ENCODE data around the gene ADAT1.
"Not testable (repeated sequence)": the region's sequence is repeated elsewhere in the genome, so short reads cannot be mapped to it uniquely, and the experiment has no call there.

The ADAT1 gene

DNA sequence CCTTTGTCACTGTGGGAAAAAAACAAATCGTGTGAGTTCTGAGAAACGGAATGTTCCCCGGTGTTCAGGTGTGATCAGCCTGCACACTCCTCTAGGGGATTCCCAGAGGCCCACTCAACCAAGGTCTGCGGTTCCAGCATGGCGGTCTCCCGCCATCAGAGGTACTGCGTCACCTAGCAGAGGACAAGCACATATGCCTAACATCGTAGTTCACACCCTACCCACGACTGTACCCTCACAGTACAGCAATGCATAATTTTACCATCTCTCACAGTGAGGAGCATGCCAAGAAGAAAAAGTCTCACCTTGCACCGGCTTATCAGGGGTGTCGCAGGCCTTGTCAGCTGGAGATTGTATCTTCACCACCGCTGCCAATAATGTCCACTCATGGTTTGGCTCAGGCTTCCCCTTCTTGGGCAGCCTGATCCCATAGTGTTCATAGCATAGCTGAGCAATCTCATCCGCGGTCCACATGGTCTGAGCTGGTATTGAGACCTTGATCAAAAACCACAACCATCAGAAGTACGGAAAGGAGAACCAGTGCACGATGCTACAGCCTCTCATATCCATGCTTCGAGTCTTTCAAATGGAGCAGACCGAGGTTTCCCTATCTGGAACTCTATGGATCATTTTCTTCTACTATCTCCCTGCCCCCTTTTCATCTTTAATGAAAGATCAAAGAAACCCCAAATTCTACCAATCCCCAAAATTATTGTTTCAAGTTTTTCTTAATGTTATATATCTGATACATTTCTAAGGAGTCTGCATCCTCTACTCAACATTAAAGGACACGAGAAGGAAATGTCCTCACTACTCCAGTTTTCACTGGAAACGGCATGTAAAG is 2.5 kb downstream of the ADAT1 start:
- no peak for DNase-seq (ENCODE audit: low spot score)

DNA sequence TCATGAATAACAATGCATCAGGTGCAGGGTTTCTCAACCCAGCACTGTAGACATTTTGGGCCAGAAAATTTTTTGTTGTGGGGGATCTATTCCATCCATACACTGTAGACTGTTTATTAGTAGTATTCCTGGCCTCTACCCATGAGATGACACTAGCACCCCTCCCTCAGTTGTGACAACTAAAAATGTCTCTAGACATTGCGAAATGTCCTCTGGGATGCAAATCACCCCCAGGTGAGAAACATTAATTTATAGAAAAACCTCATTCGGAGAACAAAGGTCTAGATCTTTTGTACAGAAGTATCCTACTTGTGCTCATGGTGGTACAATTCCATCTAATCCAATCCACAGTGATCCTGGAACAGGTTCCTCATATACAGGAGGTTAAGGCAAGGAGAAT is 4.3 kb downstream of the ADAT1 start:
- DNase-seq (ENCODE audit: low spot score): no peak

GRCh38 chr16:75617121-75617520 is 6.0 kb downstream of the ADAT1 start:
- DNase-seq (ENCODE audit: low spot score): no peak

- no peak for DNase-seq (ENCODE audit: low spot score)
These were observed 6.5 kb downstream of the ADAT1 start for GRCh38 chr16:75616521-75617010.

GRCh38 chr16:75615619-75616018 is 7.5 kb downstream of the ADAT1 start:
- DNase-seq (ENCODE audit: low spot score): no peak

GRCh38 chr16:75614066-75614897 is 8.8 kb downstream of the ADAT1 start:
- no peak for DNase-seq (ENCODE audit: low spot score)

- no peak for DNase-seq (ENCODE audit: low spot score)
These were observed 16.6 kb downstream of the ADAT1 start for GRCh38 chr16:75606507-75606906.

DNA sequence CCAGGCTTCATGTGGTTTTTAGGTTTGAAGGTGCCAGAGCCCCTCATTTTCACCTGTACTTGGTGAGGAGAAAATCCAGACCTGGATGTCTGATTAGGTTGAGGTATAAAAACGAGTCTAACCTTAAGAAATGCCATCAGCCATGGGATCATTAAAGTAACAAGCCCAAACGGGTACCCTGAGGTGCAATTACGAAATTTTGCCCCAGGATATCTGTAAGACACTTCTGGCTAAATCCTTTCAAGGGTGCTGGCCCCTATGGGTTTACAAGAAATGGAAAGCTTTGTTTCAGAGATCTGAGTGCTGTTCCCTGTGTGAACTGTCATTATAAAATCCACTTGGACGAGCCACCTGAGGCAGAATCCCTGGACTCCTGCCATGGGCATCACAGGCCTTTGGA is 19.8 kb downstream of the ADAT1 start:
- DNase-seq (ENCODE audit: low spot score): no peak

DNA sequence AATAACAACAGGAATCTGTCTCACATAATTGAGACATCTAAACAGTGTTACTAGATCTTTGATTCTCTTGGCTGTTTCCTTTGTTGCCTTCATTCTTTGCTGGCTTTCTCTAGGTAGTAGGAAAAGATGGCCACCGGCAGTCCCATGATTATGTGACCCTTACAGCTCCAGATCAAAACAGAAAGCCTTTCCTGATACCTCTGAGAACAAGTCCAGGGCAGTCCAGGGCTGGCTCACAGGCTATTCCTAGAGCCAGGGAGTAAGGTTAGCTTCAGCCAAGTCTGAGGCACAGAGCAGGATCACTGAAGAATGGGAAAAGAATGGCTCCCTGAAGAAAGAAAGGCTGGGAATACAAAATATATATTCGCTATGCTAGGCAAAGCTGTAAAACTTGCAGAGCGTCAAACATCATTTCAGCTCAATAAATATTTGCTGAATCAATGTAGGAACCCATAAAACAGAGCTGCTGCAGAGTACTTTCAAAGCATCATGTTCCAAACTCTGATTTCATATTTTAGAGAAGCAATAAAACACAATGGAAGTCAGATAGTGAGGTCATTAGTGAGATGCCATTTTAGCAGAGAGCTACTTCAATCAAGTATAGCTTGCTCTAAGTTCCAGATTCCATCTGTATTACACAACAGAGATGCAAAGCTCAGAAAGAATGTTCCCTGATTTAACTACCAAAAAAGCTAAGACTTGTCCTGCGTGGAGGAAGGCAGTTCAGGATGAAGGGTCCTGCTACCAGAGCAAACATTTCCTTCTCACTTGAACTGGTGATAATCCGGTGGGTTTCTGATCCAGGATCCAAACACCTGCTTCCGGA is 23.4 kb downstream of the ADAT1 start:
- DNase-seq (ENCODE audit: low spot score): no peak

DNA sequence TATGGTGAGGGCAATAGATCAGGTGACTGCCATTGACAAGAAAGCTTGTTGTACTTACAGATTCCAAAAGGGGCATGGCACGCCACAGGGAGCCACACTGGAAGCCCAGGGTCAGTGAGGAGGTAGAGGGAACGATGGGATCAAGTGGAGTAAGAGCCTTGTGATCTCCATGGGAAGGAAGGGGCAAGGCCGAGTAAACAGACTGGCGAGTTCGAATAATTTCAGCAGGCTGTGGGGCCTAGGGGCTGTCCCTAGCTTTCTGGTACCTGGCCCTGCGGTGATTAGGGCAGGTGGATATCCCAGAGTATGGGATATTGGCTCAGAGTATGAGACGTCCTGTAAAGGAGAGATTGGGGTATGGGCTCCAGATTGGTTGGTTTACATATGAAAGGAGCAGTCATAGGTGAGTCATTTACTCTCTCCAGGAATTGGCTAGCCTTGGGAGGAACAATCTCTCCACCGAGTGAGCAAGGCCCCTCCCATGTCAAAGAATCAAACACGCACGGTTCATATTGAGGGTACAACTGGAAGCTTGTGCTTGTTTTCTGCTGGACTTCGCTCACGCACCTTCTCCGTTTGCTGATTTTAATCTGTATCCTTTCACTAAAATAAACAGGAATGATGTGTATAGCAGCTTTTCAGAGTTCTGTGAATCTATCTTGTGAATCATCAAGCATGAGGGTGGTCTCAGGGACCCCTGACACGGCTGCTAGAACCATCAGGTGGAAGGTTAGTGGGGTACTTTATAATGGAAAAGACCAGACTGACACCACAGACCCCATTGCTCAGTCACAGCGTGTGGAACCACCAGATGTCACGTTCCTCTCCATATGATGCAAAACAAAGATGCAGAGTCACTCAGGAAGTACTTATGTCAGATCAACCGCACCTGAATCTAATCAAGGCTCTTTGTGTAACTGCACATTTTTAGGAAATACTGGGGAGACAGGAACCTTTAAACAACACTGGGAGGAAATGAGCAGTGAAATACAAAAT is 29.0 kb downstream of the ADAT1 start:
- peak; percentile 13 for DNase-seq (ENCODE audit: low spot score)

- DNase-seq (ENCODE audit: low spot score): no peak
These were observed 29.8 kb downstream of the ADAT1 start for GRCh38 chr16:75593308-75593707.

- DNase-seq (ENCODE audit: low spot score): not testable (repeated sequence)
These were observed 31.2 kb downstream of the ADAT1 start for GRCh38 chr16:75591927-75592326.

DNA sequence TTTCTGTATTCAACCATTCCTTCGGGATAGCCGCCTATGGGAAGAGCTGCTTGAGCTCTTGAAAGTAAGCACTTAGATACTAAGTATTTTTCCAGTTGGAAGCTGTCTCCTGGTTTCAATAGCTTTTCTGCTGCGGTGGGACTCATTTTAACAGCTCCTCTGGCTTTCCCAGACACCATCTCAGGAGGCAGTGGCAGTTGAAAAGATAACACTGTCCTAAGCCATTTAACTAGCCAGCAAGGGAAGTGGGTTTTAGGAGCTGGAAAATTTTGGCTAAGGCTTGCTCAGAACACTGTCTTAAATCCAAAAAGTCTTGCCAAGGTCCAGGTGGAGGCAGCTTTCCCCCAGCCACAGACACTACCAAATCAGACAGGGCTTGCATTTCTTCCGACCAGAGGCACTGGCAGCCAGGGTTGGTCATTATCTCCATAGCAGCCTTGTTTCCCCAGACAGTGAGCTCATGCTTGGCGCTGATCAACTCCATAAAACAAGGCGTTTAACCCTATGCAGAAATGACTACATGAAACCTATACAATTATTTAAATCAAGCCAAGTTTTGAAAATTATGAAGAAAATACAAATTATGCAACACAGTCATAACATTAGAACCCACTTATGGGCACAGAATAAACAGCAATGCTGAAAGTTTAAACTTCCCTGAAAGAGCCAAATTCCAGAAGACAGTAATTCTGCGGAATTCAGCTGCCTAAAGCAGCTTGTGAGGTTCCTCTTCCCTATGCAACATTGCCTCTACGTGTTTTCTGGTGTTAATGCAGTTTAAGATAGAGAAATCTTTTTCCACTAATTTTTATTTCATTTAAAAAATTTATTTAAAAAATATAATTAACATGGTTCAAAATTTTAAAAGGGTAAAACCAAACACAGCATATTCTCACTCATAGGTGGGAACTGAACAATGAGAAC is 31.9 kb downstream of the ADAT1 start:
- DNase-seq (ENCODE audit: low spot score): no peak

DNA sequence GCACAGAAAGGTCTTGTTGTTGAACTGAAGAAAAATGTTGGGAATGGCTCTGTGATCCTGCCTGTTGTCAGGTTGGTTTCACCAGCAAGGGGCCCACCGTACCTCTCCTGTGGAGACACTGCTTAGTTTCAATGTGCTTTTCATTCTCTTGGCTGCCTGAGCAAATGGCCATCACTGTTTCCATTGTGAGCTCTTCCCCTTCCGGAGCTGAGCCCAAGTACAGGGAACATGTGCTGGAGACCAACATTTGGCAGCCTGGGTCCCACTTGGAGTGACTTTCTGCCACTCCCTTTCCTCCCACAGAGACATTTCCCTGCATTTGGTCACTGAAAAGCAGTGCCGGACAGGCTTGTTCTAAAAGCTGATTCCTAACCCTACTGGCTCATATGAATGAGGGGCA is 33.8 kb downstream of the ADAT1 start:
- no peak for DNase-seq (ENCODE audit: low spot score)

DNA sequence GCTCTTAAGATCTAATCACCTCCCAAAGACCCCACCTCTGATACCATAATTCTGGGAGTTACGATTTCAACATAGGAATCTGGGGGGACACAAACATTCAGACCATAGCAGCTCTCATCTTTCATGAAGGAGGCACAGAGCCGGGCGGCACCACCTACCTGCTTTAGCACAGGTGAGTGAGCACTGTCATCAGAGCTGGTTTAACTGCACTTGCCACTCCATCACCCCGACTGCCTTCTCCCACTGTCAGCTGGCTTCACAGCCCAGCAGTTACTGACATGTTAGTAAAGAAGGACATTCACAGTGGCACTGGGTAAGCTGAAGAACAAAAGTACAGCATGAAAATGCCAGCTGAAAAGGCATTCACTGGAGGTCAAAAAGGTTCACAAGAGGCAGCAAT is 34.4 kb downstream of the ADAT1 start:
- no peak for DNase-seq (ENCODE audit: low spot score)

DNA sequence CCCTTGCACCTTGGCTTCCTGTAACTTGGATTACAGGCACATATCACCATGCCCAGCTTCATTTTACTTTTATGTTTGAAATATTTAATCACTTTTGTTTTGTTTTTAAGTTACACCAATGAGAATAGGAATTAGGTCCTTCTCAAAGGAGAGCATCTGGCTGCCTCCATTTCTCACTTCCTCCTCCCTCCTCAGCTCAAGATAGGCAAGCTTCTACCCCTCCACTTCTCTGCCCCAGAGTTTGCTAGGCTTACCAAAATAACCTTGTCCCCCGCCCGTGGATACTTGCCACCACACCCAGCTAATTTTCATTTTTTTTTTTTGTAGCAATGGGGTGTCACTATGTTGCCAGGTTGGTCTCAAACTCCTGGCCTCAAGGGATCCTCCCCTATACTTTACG is 39.0 kb downstream of the ADAT1 start:
- DNase-seq (ENCODE audit: low spot score): no peak

- DNase-seq (ENCODE audit: low spot score): no peak
These were observed 43.7 kb downstream of the ADAT1 start for GRCh38 chr16:75579281-75579834.

DNA sequence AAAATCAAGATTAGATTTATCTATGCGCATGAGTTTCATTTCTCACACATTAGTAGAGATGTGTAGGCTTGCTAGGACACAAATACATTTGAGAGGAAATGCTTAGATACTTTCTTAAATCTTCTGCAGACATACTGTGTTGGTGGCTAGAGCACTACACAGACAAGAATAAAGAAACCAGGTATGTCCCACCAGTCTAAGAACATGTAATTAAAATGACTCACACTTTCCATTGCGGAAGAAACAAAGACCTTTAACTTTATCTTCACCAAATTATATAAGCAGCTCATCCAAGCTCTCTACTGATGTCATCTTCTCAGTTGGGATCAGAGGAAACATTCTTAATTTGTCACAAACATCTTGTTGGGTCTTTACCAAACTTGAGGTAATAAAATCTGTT is 44.4 kb downstream of the ADAT1 start:
- no peak for DNase-seq (ENCODE audit: low spot score)

DNA sequence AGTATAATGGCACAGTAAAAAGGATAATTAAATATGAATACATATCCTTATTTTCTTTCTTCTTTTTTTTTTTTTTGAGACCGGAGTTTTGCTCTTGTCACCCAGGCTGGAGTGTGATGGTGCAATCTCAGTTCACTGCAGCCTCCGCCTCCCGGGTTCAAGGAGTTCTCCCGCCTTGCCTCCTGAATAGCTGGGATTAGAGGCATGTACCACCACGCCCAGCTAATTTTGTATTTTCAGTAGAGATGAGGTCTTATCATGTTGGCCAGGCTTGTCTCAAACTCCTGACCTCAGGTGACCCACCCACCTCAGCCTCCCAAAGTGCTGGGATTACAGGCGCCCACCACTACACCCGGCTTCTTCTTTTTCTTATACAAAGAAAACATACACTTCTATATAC is 44.9 kb downstream of the ADAT1 start:
- no peak for DNase-seq (ENCODE audit: low spot score)

DNA sequence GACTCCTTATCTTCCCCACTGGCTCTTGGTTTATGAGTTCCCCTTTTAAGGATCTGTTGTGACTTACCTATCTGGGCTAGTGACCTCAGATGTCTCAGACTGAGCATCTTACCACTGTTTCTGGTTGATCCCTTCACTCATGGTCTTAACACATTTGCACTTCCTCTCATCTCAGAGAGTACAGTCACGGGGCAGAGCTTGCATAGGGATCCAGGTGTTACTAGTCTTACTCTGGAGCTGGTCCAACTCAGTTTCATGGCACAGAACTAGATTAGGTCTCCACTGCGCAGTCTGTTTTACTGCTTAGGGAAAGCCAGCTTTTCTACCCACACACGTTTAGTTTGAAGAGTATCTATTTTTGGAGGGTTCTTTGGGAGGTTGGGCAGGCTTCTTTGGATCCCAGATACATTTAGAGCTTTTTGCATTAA is 46.7 kb downstream of the ADAT1 start:
- DNase-seq (ENCODE audit: low spot score): no peak
